ENCODE data around the gene SEC24D.

DNA sequence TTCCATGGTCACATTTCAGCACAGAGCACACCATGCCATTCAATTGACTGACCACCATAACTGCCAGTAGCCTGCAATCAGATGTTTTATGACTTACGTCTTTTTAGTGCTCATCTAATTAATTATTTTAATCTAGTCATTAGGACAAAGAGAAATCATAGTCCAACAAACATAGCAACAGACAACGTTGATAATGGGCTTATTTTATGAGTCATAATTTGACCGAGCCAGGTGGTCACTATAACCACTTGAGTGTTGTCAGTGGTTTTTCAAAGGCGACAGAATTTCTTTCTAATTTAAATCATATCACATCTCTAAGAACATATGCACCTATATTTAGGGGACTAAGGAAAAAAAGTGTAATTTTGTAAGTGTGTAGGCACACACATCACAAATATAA lies 1.9 kb downstream of the SEC24D start:
- TF ChIP-seq POLR2A (IDR thresholded peaks at IDR 0.05; ENCODE audit: low read depth, low read length) (no peak), POLR2AphosphoS5 (IDR thresholded peaks at IDR 0.05; ENCODE audit: low read depth, low read length) (no peak), TAF1 (IDR thresholded peaks at IDR 0.05; ENCODE audit: borderline replicate concordance, low read depth, low read length) (no peak)

All from GM12892 (cell line).